PC-3 (cell line): ENCODE results near the gene PDZD2. TPM values are rescaled to one million over a fixed set of nuclear protein-coding genes. Genes with fewer than 3 reads are reported as not detected.
A peak's percentile ranks its signal among the peaks of the same experiment; 100 is the strongest.

Experiments used
- ATAC-seq: fragments of 200-7000 bp; cut with Tn5 transposase; 2 replicates; pipeline ENCODE4 v1.9.1; 2020; ENCODE audit warnings: mild to moderate bottlenecking, moderate library complexity
- BruUV-seq: library from RNA; stranded (reverse); fragments of 400-500 nt; replicated peaks from 2 replicates; lab custom pipeline; 2021; lab: Mats Ljungman, UMichigan
- CTCF ChIA-PET: fragments of 300-600 bp; sonication (Branson Sonifier 250); formaldehyde crosslinking; loops from one replicate; lab custom pipeline; 2022; ENCODE audit warnings: antibody characterized with exemption; lab: Charles Lee
- POLR2A ChIA-PET: fragments of 300-600 bp; sonication (Branson Sonifier 250); formaldehyde crosslinking; loops from one replicate; lab custom pipeline; 2022; ENCODE audit warnings: antibody characterized with exemption; ENCODE audit not compliant: unreplicated experiment; lab: Charles Lee
- DNase-seq: peaks from one replicate; pipeline ENCODE4 v3.0.0-alpha.2; 2015
- H2AFZ ChIP-seq: fragments of 300-600 bp; sonication (generic); 2 replicates; pipeline ENCODE4 v1.6.0; 2016; ENCODE audit warnings: antibody characterized with exemption, low read length
- H3F3A ChIP-seq: fragments of 300-600 bp; sonication (generic); one replicate; pipeline ENCODE4 v1.6.0; 2017; ENCODE audit warnings: antibody characterized with exemption, low read length, control low read depth, mild to moderate bottlenecking; ENCODE audit not compliant: unreplicated experiment
- H3K27ac ChIP-seq: fragments of 300-600 bp; sonication (generic); 2 replicates; pipeline ENCODE4 v1.5.1; 2016; ENCODE audit warnings: mild to moderate bottlenecking, low read length
- H3K27me3 ChIP-seq: fragments of 300-600 bp; sonication (generic); 2 replicates; pipeline ENCODE4 v1.6.1; 2016; ENCODE audit warnings: low read length, mixed read lengths
- H3K36me3 ChIP-seq: fragments of 300-600 bp; sonication (generic); 2 replicates; pipeline ENCODE4 v1.6.1; 2016; ENCODE audit warnings: low read depth, mixed run types, low read length, mixed read lengths
- H3K4me1 ChIP-seq: fragments of 300-600 bp; sonication (generic); 2 replicates; pipeline ENCODE4 v1.5.1; 2016; ENCODE audit warnings: low read length; ENCODE audit not compliant: insufficient read depth
- H3K4me2 ChIP-seq: fragments of 300-600 bp; sonication (generic); 2 replicates; pipeline ENCODE4 v1.6.0; 2016; ENCODE audit warnings: low read length
- H3K4me3 ChIP-seq: fragments of 300-600 bp; sonication (generic); 2 replicates; pipeline ENCODE4 v1.5.1; 2016; ENCODE audit warnings: mild to moderate bottlenecking, low read length, mixed read lengths
- H3K79me2 ChIP-seq: fragments of 300-600 bp; sonication (generic); 2 replicates; pipeline ENCODE4 v1.6.1; 2017; ENCODE audit warnings: low read length, mixed read lengths
- H3K9ac ChIP-seq: fragments of 300-600 bp; sonication (generic); 2 replicates; pipeline ENCODE4 v1.6.0; 2016; ENCODE audit warnings: mild to moderate bottlenecking, low read length
- H3K9me2 ChIP-seq: fragments of 300-600 bp; sonication (generic); replicated peaks from 2 replicates; pipeline ENCODE4 v1.6.1; 2016; ENCODE audit warnings: mixed run types, low read length, mixed read lengths
- H3K9me3 ChIP-seq: fragments of 300-600 bp; sonication (generic); 2 replicates; pipeline ENCODE4 v1.6.1; 2016; ENCODE audit warnings: low read length, mixed read lengths
- H4K20me1 ChIP-seq: fragments of 300-600 bp; sonication (generic); 2 replicates; pipeline ENCODE4 v1.6.1; 2016; ENCODE audit warnings: low read length, mixed read lengths
- CTCF ChIP-seq: fragments of 300-600 bp; sonication (generic); conservative IDR thresholded peaks from 2 replicates; pipeline ENCODE4 v1.5.1; 2017; ENCODE audit warnings: antibody characterized with exemption, low read depth, mild to moderate bottlenecking, low read length
- EZH2 ChIP-seq: fragments of 300-600 bp; sonication (generic); IDR thresholded peaks from one replicate; pipeline ENCODE4 v1.6.1; 2017; ENCODE audit warnings: antibody characterized with exemption, mild to moderate bottlenecking, low read length; ENCODE audit not compliant: unreplicated experiment
- EZH2phosphoT487 ChIP-seq: fragments of 300-600 bp; sonication (generic); IDR thresholded peaks from 2 replicates; pipeline ENCODE4 v1.6.1; 2018; ENCODE audit warnings: mild to moderate bottlenecking, antibody characterized with exemption, low read length, borderline replicate concordance
- intact Hi-C: fragments of 100-400 bp; cut with micrococcal nuclease; formaldehyde crosslinking; loops from 2 replicates; pipeline ENCODE4 v1.9.0; 2023
- total RNA-seq: library from RNA; depleted of rRNA; stranded (reverse); fragments of >200 nt; gene quantifications from 2 replicates; pipeline ENCODE4 v1.2.3, GENCODE V29; 2014

PDZD2 gene
- total RNA-seq, 1 experiment from 2014 or later: 2.0 TPM

DNA sequence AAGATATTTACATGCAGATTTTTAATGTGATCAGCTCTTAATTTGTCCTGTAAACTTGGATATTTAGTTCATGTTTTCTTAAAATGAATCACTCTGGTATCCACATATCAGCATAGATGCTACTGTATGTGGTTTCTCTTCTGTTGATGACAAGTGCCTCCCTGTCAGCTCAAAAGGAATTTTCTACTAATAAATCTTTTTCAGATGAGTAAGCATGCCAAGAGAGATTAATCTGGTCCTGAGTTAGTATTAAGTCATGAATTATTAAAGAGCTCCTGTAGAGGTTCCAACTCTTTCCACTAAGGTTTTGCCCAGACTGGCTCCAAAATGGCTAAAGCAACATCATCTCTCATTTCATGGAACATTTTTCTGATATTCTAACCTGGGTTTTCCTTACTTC is 406.0 kb downstream of the PDZD2 start:
- Histone ChIP-seq H3K4me2 (peak overlapping the region; percentile 28), H3K9me3 (no peaks in the 10 kb centered on the region), H3K9ac (no peak overlapping the region), H3K27me3 (no peaks in the 10 kb centered on the region), H3K4me3 (0 out of 2 replicates have a peak overlapping the region, but pooled peaks have one; percentile 4), H4K20me1 (no peaks in the 10 kb centered on the region), H3K27ac (peak overlapping the region; percentile 23), H3F3A (no peaks in the 10 kb centered on the region), H3K79me2 (no peaks in the 10 kb centered on the region), H3K9me2 (no peaks in the 10 kb centered on the region), H3K4me1 (peaks cover 17% of the 10 kb centered on the region), H2AFZ (no peak overlapping the region), H3K36me3 (no peaks in the 10 kb centered on the region)
- TF ChIP-seq CTCF (no peak), EZH2 (no peak), EZH2phosphoT487 (no peak)
- POLR2A ChIA-PET: interaction anchor here (0.7 kb wide), 1 partner anchor 13 kb away, joined by 4 read pairs; no protein-coding TSS in a partner anchor
- CTCF ChIA-PET: interaction anchor here (0.6 to 1.1 kb wide), 5 partner anchors 13 to 235 kb away, joined by 3 to 8 read pairs (median 5); no protein-coding TSS in a partner anchor
- peak; percentile 93 for DNase-seq
- peak; percentile 98 for ATAC-seq
- intact Hi-C loops: no loop called here
- no TSS peak for BruUV-seq

DNA sequence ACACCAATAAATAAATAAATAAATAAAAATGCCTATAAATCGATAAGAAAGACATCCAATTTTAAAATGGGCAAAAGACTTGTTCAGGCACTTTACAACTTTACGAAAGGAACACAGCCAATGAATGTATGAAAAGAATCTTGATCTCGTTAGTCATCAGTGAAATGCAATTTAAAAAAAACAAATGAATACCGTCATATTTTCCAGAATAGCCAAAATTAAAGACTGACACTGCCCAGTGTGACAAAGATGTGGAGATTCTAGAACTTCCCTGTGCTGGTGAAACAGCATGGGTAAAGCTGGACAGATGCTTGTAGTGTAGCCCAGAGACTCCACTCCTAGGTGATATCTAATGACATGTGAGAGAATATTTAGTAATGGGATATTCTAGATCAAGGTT is 408.1 kb downstream of the PDZD2 start:
- no peaks in the 10 kb centered on the region for H3K27me3 ChIP-seq
- no peak overlapping the region for H3K4me3 ChIP-seq
- TF ChIP-seq EZH2: no peak
- no peak for TF ChIP-seq CTCF
- TF ChIP-seq EZH2phosphoT487: no peak
- no peaks in the 10 kb centered on the region for H3F3A ChIP-seq
- intact Hi-C loops: no loop called here
- H2AFZ ChIP-seq: no peak overlapping the region
- no peak for ATAC-seq
- POLR2A ChIA-PET: no interaction called here
- BruUV-seq: no TSS peak
- H3K27ac ChIP-seq: no peak overlapping the region
- H3K9ac ChIP-seq: no peak overlapping the region
- H3K79me2 ChIP-seq: no peaks in the 10 kb centered on the region
- H3K9me2 ChIP-seq: no peaks in the 10 kb centered on the region
- H3K36me3 ChIP-seq: no peaks in the 10 kb centered on the region
- no peaks in the 10 kb centered on the region for H4K20me1 ChIP-seq
- CTCF ChIA-PET: no interaction called here
- peaks cover 17% of the 10 kb centered on the region for H3K4me1 ChIP-seq
- no peak overlapping the region for H3K4me2 ChIP-seq
- no peaks in the 10 kb centered on the region for H3K9me3 ChIP-seq
- no peak for DNase-seq

- Histone ChIP-seq H4K20me1 (no peaks in the 10 kb centered on the region), H2AFZ (no peak overlapping the region), H3K4me3 (no peak overlapping the region), H3K4me2 (no peak overlapping the region), H3K4me1 (peaks cover 17% of the 10 kb centered on the region), H3K79me2 (no peaks in the 10 kb centered on the region), H3K27me3 (no peaks in the 10 kb centered on the region), H3K9me3 (no peaks in the 10 kb centered on the region), H3K9me2 (no peaks in the 10 kb centered on the region), H3K9ac (no peak overlapping the region), H3F3A (no peaks in the 10 kb centered on the region), H3K36me3 (0 out of 2 replicates have a peak, but pooled peaks cover 5% of the 10 kb centered on the region), H3K27ac (no peak overlapping the region)
- ChIA-PET POLR2A (no interaction called here), CTCF (interaction anchor here (0.7 kb wide), 1 partner anchor 67 kb away, joined by 3 read pairs; no protein-coding TSS in a partner anchor)
- TF ChIP-seq CTCF (no peak), EZH2phosphoT487 (no peak), EZH2 (no peak)
- intact Hi-C loops: no loop called here
- DNase-seq (no peak), ATAC-seq (no peak)
- no TSS peak for BruUV-seq
Observed at GRCh38 chr5:32051796-32052195, 412.9 kb downstream of the PDZD2 start.
